A204.1 (cell line): Measurements from ENCODE around the gene DOLK.
"Not testable (repeated sequence)": the region's sequence is repeated elsewhere in the genome, so short reads cannot be mapped to it uniquely, and the experiment has no call there.

Experiments used
- FAIRE-seq: peaks from 2 replicates; lab custom pipeline; 2012; peaks lifted over from hg19 to GRCh38; lab: Jason Lieb, UNC

DOLK gene

DNA sequence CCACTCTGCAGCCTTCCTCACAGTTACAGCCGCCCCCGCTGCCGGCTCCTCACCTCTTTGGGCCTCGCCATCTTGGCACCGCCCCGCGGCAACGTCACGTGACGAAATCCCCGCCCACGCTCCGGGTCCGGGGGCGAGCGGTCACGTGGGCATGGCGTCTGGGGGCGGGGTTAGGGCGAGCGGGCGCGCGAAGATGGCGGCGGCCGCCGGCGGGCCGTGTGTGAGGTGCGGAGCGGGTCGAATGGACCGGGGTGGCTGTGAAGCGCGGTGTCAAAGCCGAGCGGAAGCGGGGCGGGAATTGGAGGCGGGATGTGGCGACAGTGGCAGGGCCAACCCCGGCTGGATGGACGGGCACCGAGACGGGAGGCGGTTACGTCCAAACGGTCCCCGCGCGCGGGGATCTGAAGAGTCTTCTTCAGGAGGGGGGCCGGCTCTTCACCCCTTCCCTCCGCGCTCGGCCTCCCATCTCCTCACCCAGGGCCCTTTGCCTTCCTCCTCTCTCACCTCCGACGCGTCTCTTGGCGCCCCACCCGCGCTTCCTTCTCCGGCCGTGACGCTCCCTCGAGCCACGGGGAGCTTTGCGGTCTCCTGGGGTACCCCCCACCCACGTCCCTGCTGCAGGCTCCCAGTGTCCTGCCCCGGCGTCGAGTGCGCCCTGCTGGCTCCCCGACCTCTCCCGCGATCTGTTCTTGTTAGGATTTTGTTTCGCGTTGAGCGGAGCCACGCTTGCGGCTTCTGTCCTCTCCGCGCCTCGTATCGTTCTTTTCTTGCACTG, at the start of gene DOLK, which contains the start of gene NUP188:
TSS of gene DOLK (minus strand) at position 77 of the 775 bp plus-strand sequence. CDS start 300 bp downstream, outside the sequence.
TSS of gene NUP188 (plus strand) at position 173 of the 775 bp plus-strand sequence. CDS start at position 194, 21 bp downstream.
- FAIRE-seq, result no peak

GRCh38 chr9:128995791-128996190, 48.4 kb upstream of the DOLK start:
- FAIRE-seq, result no peak

GRCh38 chr9:128992995-128993394, 45.6 kb upstream of the DOLK start:
- no peak for FAIRE-seq

DNA sequence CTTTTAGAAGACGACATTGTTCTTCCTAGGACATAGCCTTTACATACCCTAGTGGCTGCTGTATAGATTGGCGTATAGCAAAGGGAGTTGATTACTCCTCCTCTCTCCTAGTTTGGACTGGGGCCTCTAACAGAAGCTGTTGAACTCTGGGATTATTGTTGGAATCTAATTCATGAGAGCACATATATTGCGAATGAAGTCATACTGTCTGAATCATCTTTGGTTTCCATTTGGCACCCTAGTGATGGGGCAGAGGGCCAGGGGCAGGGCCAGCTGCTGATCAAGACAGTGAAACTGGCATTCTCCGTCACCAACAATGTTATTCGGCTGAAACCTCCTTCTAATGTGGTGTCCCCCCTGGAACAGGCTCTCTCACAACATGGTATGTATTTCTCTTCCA, 40.4 kb upstream of the DOLK start:
- FAIRE-seq, result no peak

DNA sequence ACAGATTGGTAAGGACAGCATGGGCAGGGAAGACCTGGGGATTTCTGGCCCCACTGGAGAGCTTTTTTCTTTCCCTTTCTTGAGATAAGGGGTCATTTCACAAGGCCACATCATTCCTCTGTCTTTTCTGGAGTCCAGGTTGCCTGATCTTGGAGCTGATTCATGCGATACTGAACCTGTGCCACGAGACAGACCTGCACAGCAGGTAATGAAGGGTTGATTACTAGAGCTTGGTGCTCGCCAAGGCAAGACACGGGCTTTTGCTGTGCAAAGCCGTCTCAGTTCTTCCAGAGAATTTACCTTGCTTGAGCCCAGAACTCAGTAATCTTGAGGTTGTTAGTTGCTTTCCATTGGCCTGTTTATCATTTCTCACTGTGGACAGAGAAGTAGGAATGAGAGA, 39.3 kb upstream of the DOLK start:
- no peak for FAIRE-seq

GRCh38 chr9:128983536-128983935, 36.1 kb upstream of the DOLK start:
- no peak for FAIRE-seq

- FAIRE-seq, result no peak
These were observed 31.7 kb upstream of the DOLK start for GRCh38 chr9:128979111-128979510.

DNA sequence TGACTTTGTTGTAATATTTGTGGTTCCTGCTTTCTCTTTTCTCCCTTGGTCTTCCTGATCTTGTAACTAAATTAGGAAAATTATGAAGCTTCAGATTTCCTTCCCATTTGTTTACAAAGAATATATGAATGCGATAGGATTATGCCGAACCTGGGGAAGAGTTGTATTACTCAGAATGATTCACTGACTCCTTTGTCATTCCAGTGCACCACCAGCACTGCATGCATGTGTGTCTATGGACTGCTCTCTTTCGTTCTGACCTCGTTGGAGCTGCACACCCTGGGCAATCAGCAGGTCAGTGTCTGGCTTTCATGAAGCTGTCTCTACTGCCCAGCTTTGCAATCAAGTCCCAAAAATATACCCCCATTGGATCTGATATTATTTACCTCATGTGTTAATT, 25.6 kb upstream of the DOLK start:
- no peak for FAIRE-seq

DNA sequence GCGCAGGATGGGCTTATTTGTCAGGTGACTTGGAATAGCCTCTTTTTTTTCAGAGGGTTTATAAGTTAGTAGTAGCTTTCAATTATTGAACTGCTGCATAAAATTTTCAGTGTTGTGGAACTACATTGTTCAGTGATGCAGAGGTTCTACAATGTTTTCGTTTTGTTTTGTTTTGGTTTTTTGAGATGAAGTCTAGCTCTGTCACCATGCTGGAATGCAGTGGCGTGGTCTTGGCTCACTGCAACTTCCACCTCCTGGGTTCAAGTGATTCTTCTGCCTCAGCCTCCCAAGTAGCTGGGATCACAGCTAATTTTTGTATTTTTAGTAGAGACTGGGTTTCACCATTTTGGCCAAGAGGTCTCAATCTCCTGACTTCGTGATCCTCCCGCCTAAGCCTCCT, 22.1 kb upstream of the DOLK start:
- FAIRE-seq, result no peak

DNA sequence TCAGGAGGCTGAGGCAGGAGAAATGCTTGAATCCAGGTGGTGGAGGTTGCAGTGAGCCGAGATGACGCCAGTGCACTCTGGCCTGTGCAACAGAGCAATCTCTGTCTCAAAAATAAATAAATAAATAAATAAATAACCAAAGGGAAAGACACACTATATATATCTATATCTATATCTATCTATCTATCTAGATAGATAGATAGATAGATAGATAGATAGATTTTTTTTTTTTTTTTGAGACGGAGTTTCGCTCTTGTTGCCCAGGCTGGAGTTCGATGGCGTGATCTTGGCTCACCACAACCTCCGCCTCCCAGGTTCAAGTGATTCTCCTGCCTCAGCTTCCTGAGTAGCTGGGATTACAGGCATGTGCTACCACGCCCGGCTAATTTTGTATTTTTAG, 14.0 kb upstream of the DOLK start:
- not testable (repeated sequence) for FAIRE-seq

GRCh38 chr9:128947277-128947526, 201 bp downstream of the DOLK start:
- FAIRE-seq, result no peak

DNA sequence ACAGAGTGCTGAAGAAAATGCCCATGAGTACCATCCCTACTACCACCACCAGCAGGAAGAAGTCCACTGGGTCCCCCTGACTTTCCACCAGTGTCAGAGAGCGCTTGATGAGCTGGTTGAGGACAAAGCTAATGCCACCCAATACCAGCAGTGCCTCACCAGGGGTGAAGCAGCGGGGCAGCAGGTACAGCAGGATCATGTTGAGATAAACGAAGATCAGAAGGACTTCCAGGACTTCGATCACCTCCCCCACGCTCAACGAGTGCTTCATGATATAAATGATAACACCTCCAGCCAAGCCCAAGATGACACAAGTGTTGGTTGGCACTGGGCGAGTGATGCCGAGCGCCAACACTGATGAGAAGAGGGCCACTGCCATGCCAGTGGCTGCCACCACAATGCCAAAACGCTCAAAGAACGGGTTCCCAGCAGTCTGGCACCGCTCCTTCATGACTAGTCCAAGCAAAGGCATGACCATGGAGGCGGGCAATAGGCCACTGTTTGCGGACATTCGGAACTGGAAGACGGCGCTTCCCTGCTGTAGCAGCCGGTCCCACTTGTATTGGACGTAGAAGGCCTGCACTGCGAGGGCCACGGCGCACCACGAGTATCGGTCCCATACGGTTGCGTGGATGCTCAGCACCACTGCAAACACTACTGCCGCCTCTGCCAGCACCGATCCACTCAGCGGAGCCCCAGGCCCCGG, 679 bp downstream of the DOLK start:
- no peak for FAIRE-seq

DNA sequence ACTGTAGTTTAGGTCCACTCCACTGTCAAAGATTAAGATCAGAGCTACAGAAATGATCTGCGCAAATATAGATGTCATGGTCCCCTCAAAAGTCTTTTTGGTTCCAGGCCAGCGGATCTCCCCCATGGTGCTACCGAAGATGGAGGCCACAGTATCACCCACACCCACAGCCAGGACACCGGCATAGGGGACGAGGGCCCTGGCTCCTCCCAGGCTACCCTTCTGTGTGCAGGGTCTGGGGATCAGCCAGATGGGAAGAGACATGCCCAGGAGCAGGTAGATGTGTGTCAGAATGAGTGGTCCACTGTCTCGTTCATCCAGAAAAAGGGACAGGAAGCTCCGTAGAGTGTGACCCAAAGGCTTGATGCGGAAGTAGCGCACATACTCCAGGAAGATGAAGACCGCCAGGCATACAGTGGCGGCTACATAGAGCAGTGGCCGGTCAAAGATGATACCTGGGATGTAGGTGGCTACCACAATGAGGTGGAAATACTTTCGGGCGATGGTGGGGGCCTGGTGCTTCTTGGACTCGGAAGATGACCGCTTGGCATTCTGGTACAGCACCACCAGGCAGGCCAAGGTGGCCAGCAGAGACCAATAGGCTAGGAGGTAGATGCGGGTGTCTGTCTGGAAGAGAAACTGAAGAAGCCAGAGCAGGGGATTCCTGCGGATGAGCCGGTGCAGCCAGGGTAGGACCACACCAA, 1.5 kb downstream of the DOLK start:
- FAIRE-seq, result no peak

DNA sequence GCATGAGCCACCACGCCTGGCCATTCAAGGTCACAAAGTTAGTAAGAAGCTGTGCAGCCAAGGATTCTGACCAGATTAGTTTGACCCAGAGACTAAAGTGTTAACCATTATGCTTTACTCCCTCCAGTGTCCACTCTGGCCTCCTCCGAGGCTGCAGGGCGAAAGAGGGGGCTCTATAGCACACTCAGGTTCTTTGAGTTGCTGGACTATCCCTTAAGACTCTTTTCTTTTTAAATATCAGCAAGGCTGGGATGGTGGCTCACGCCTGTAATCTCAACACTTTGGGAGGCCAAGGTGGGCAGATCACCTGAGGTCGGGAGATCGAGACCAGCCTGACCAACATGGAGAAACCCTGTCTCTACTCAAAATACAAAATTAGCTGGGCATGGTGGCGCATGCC, 2.4 kb downstream of the DOLK start:
- not testable (repeated sequence) for FAIRE-seq

GRCh38 chr9:128943832-128944620, 3.4 kb downstream of the DOLK start:
- no peak for FAIRE-seq

DNA sequence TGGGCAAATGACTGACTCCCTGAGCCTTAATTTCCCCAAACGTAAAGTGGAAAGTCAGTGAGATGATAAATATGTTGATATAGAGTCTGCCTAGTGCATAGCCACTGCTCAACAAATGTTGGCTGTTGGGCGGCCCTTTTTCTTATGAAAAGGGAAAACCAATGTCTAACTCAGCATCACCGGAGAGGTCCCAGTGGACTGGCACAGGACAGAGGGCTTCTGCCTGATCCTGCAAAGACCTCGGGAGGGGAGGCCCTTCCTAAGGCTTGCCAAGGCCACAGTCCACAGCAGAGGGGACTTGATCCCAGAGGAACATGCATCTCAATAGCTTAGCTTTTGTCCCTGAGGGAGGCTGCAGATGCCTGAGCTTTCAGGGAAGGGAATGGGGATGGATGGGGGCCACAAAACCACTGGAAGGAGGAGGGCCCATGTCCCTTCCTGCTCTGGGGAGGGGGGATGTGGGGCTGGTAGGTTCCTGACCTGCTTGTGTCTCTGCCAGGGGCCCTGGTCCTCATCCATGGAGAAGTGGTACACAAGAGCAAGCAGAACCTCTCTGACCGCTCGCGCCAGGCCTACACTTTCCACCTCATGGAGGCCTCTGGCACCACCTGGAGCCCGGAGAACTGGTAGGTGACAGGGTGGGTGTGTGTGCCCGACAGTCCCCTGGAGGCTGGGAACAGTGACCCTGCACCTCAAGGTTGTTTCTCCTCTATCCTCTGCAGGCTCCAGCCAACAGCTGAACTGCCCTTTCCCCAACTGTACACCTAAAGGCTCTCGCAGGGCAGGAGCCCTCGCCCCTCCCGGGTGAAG, 6.3 kb downstream of the DOLK start:
- no peak for FAIRE-seq

DNA sequence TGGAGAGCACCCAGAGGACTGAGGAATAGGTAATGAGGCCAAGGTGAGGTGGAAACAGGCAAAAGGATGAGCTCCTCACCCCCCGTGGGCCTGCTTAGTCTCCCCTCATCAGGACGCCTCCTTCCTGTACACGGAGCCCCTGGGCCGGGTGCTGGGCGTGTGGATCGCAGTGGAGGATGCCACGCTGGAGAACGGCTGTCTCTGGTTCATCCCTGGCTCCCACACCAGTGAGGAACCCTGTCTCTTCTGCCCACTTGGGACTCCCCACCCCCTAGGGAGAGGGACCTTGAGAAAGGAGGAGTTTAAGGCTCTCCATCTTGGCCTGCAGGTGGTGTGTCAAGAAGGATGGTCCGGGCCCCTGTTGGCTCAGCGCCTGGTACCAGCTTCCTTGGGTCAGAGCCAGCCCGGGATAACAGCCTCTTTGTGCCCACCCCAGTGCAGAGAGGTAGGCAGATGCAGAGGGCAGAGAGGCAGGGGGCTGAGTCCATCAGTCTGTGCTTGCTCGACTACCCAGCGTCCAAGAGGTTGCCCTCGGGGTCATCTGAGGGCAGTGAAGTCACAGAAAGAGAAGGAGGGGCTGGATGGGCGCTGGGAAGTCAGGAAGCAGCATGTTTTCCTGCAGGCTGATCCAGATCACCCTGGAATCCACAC, 7.0 kb downstream of the DOLK start:
- no peak for FAIRE-seq

GRCh38 chr9:128937310-128938165, 9.9 kb downstream of the DOLK start:
- FAIRE-seq, result no peak

DNA sequence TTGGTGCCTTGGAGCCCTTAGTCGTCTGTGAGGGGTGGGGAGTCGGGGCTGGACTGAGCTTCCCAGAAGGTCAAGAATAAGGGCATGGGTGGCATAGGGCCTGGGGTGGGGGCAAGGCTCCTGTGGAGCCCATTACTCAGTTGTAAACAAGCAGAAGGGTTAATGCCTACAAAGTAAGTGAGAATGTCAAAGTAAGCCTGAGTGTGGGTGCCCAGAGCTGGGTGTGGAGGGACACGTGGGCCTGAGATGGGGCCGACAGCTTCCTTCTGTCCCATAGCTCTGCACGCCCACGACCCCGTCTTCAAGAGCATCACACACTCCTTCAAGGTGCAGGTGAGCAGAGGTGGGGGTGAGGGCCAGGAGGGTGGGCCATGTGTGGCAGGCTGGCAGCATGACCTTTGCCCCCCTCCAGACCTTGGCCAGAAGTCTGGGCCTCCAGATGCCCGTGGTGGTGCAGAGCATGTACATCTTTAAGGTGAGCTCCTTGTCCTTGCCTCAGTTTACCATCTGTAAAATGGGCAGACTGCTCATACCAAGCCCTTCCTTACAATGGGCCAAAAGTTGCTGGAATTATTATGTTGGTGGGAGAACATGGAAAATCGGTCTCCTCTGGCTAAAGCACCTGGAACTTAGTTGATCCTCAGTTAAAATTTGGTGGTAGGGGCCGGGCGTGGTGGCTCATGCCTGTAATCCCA, 11.1 kb downstream of the DOLK start:
- no peak for FAIRE-seq

DNA sequence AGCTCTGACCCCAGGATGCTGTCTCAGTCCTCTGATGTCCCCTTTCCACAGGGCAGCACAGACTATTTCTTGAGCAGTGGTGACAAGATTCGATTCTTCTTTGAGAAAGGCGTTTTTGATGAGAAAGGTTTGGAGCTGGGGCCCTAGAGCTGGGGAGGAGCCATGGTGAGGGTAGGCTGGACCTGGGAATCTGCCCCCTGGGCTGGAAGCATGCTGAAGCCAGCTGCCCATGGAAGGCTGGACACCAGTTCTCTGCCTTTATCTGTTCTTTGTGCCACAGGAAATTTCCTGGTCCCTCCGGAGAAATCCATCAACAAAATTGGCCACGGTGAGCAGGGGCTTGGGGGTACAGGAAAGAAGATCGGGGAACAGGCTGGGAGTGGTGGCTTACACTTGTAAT, 13.7 kb downstream of the DOLK start:
- no peak for FAIRE-seq
